ENCODE measurements around the gene DUSP22.

- no peak for TF ChIP-seq POLR2A (IDR thresholded peaks at IDR 0.05; ENCODE audit: low read length)
- TF ChIP-seq GATA1 (IDR thresholded peaks at IDR 0.05; ENCODE audit: low read depth, low read length), result no peak
Observed at GRCh38 chr6:385614-386013, 93.3 kb downstream of the DUSP22 start.
